HL-60 (cell line): ENCODE results near the gene NUSAP1.

Experiments
- CTCF ChIP-seq: IDR thresholded peaks from one replicate; pipeline ENCODE4 v1.5.1; 2011; ENCODE audit warnings: low read length, control low read depth, inconsistent platforms; ENCODE audit not compliant: insufficient read depth
- GABPA ChIP-seq: IDR thresholded peaks from 2 replicates; pipeline ENCODE4 v1.6.1; 2012; ENCODE audit warnings: low read depth
- POLR2AphosphoS5 ChIP-seq: IDR thresholded peaks from 2 replicates; pipeline ENCODE4 v1.6.1; 2012; ENCODE audit warnings: low read depth

GRCh38 chr15:41408234-41408641, 75.6 kb downstream of the NUSAP1 start:
- TF ChIP-seq POLR2AphosphoS5 (no peak), CTCF (no peak), GABPA (no peak)
